Uterine smooth muscle cell (primary cell): ENCODE results near the gene COQ10B. TPM values are rescaled to one million over a fixed set of nuclear protein-coding genes. Genes with fewer than 3 reads are reported as not detected.

ENCODE experiments used
- total RNA-seq: library from RNA; depleted of rRNA; stranded (reverse); fragments of >200 nt; gene quantifications from 2 replicates; pipeline ENCODE4 v1.2.3, GENCODE V29; 2014

The COQ10B gene
- 52.9 and 54.2 TPM in 2 replicates for total RNA-seq

GRCh38 chr2:197453123-197453913, at the start of gene COQ10B:
Gene COQ10B (plus strand): TSS chr2:197453552. CDS start chr2:197453561, 9 bp downstream.

GRCh38 chr2:197434541-197435513, 18.5 kb upstream of the COQ10B start, which contains the start of gene SF3B1:
Gene SF3B1 (minus strand): TSS chr2:197435028. CDS start chr2:197434999, 29 bp downstream.

GRCh38 chr2:197499594-197500502, 46.5 kb downstream of the COQ10B start, which contains the start of the genes HSPD1 and HSPE1:
Gene HSPD1 (minus strand): TSS chr2:197499840. CDS start chr2:197498848, 992 bp downstream.
Gene HSPE1 (plus strand): TSS chr2:197500379. CDS start chr2:197500437, 58 bp downstream.

GRCh38 chr2:197515739-197516392, 62.5 kb downstream of the COQ10B start, which contains the start of gene MOB4:
Gene MOB4 (plus strand): TSS chr2:197516066. CDS start chr2:197516087, 21 bp downstream.

Other genes starting within 250 kb of the COQ10B start
- 34.2 and 41.5 TPM in 2 replicates for gene ANKRD44, start 142.8 kb upstream of the COQ10B start, total RNA-seq
- gene SF3B1, start 18.5 kb upstream of the COQ10B start, total RNA-seq, result 225 and 327 TPM in 2 replicates
- 316 and 383 TPM in 2 replicates for gene HSPD1, start 46.3 kb downstream of the COQ10B start, total RNA-seq
- gene HSPE1, start 46.8 kb downstream of the COQ10B start, total RNA-seq, result 140 and 252 TPM in 2 replicates
- gene MOB4, start 62.5 kb downstream of the COQ10B start, total RNA-seq, result 30.7 and 31.9 TPM in 2 replicates
- gene RFTN2, start 222.0 kb downstream of the COQ10B start, total RNA-seq, result 1.7 and 4.2 TPM in 2 replicates